ENCODE results near the gene FKBP2. TPM values are rescaled to one million over a fixed set of nuclear protein-coding genes. Genes with fewer than 3 reads are reported as not detected.
A peak's percentile ranks its signal among the peaks of the same experiment; 100 is the strongest.

FKBP2 gene
- 31.4 and 39.4 TPM in 2 replicates for total RNA-seq

DNA sequence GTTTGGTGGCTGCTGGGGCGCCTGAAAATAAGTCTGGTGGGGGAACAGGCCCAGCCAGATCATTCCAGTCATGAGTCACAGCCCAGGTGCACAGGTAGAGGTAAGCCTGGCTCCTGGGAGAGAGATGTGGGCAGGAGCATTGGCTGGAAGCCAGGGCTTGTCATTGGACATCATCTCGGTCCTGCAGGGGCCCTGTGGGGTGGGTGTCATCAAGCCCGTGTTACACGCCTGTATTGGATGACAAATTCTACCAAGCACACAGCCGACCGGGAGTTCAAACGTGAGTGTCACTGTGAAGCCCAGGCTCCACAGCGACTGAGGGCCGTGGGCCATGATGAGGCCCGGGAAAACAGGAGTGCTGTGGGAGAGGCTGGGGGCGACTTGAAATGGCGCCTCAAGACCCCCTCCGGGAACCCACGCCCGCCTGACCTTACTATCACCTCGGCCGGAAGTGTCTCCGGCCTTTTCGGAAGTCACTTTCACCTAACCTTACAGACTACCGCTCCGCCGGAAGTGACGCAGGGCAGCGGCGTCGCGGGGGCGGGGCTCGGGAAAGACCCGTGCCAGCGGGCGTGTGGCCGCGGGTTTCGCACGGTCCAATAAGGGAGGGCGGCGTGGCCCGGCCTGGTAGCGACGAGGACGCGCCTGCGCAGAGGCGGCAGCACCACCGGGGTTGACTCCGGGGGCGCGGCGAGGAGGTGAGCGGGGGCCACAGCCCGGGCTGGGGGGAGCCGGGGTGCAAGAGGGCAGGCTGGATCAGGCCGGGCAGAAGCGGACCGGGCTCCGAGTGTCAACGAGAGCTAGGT lies at the start of gene FKBP2:
Gene FKBP2 (plus strand): TSS at position 661 of the 806 bp plus-strand sequence. CDS start 1,293 bp downstream, outside the sequence.
- H3K4me1 Mint-ChIP-seq = peaks cover 75% of the 10 kb centered on the region
- ChIA-PET CTCF (interaction anchor here (0.7 to 1.3 kb wide), 4 partner anchors 10 to 60 kb away, joined by 3 to 7 read pairs (median 3); partner anchors contain the start of gene STIP1), POLR2A (interaction anchor here (0.5 to 8.7 kb wide), 28 partner anchors 9 to 1649 kb away, joined by 3 to 127 read pairs (median 7); partner anchors contain the start of genes BAD, CCDC88B, DNAJC4 and ESRRA)
- DNase-seq (peak; percentile 98), ATAC-seq (ENCODE audit: low read depth) (peak; percentile 61)
- H3K4me3 Mint-ChIP-seq = peak within 1 kb of the TSS; percentile 91
- TF ChIP-seq, protein P1, sequence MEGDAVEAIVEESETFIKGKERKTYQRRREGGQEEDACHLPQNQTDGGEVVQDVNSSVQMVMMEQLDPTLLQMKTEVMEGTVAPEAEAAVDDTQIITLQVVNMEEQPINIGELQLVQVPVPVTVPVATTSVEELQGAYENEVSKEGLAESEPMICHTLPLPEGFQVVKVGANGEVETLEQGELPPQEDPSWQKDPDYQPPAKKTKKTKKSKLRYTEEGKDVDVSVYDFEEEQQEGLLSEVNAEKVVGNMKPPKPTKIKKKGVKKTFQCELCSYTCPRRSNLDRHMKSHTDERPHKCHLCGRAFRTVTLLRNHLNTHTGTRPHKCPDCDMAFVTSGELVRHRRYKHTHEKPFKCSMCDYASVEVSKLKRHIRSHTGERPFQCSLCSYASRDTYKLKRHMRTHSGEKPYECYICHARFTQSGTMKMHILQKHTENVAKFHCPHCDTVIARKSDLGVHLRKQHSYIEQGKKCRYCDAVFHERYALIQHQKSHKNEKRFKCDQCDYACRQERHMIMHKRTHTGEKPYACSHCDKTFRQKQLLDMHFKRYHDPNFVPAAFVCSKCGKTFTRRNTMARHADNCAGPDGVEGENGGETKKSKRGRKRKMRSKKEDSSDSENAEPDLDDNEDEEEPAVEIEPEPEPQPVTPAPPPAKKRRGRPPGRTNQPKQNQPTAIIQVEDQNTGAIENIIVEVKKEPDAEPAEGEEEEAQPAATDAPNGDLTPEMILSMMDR (IDR thresholded peaks at IDR 0.05) = no peak
- no peaks in the 10 kb centered on the region for H3K9me3 Mint-ChIP-seq
- peaks cover 50% of the 10 kb centered on the region for H3K36me3 Mint-ChIP-seq (ENCODE audit: low read depth)
- intact Hi-C loops (cut with micrococcal nuclease) = loop anchor here (1.0 to 10.0 kb wide), 11 partner anchors 10 to 534 kb away; partner anchors contain the start of genes CCDC88B, DNAJC4, ESRRA and GPR137
- no peaks in the 10 kb centered on the region for H3K27me3 Mint-ChIP-seq
- H3K27ac Mint-ChIP-seq = peak within 1 kb of the TSS; percentile 98

DNA sequence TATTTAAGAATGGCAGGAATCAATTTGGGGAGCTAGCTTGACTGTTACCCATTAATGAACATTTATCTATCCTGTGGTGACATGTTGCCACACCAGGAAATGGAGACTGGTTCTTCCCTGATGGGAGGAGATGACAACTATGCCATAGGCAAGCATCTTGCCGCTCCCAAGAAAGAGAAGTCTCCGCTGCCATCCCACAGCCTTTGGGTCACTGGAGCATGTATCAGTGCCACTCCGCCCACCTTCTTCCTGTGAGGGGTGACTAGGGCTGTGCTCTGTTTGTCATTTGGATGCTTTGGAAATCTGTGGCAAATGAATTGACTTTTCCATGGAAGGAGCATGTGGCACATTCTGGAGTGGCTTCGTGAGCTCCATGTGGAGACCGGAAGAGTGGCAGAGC lies 48.5 kb upstream of the FKBP2 start:
- no peaks in the 10 kb centered on the region for H3K9me3 Mint-ChIP-seq
- ChIA-PET CTCF (no interaction called here), POLR2A (no interaction called here)
- H3K4me3 Mint-ChIP-seq = no peak overlapping the region
- H3K27ac Mint-ChIP-seq = no peak overlapping the region
- TF ChIP-seq, protein P1 (IDR thresholded peaks at IDR 0.05) = no peak
- DNase-seq (no peak), ATAC-seq (ENCODE audit: low read depth) (no peak)
- peaks cover 16% of the 10 kb centered on the region for H3K4me1 Mint-ChIP-seq
- intact Hi-C loops (cut with micrococcal nuclease) = no loop called here
- peaks cover 66% of the 10 kb centered on the region for H3K36me3 Mint-ChIP-seq (ENCODE audit: low read depth)
- no peaks in the 10 kb centered on the region for H3K27me3 Mint-ChIP-seq

DNA sequence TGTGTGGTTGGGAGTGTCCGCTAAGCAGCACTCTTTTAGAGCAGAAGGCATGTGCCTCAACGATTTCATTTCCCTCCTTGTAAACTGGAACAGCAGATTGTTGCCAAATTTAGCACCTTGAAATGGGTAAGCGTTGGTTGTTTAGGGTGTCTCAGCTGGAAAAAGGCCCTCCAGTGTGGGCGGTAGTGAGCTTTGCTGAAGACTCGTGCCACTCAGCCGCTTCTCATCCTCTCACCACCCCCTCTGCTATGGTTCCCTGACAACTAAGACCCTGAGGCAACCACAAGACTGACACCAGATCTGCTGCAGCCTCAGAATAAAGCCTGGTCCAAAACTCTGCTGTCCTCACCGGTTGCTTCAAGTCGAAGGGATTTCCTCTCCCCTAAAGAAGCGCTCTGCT lies 44.3 kb upstream of the FKBP2 start:
- Mint-ChIP-seq H3K4me1 (peaks cover 7% of the 10 kb centered on the region), H3K27me3 (no peaks in the 10 kb centered on the region), H3K4me3 (no peak overlapping the region), H3K27ac (no peak overlapping the region), H3K9me3 (no peaks in the 10 kb centered on the region), H3K36me3 (ENCODE audit: low read depth) (peaks cover 90% of the 10 kb centered on the region)
- POLR2A ChIA-PET = interaction anchor here (1.2 kb wide), 1 partner anchor 9 kb away, joined by 4 read pairs; the partner anchor contains the start of gene FERMT3
- intact Hi-C loops (cut with micrococcal nuclease) = no loop called here
- CTCF ChIA-PET = interaction anchor here (1.3 kb wide), 1 partner anchor 8 kb away, joined by 4 read pairs; no protein-coding TSS in a partner anchor
- TF ChIP-seq, protein P1 (IDR thresholded peaks at IDR 0.05) = no peak
- no peak for DNase-seq
- no peak for ATAC-seq (ENCODE audit: low read depth)

DNA sequence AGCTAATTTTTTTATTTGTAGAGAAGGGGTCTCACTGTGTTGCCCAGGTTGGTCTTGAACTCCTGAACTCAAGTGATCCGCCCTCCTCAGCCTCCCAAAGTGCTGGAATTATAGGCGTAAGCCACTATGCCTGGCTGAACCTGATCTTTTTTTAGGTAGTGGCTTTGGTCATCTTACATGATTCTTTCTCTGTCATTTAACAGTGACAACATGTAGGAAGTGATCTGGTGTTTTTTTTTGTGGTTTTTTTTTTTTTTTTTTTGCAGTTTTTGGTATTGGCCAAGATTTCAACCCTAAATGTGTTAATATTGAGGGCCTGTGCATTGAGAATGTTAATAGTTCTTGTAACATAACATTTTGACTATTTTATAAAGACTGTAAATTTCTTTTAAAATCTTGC lies 42.4 kb upstream of the FKBP2 start:
- Mint-ChIP-seq H3K9me3 (no peaks in the 10 kb centered on the region), H3K36me3 (ENCODE audit: low read depth) (peaks cover 93% of the 10 kb centered on the region), H3K4me1 (no peaks in the 10 kb centered on the region), H3K27me3 (no peaks in the 10 kb centered on the region), H3K27ac (no peak overlapping the region), H3K4me3 (no peak overlapping the region)
- DNase-seq (no peak), ATAC-seq (ENCODE audit: low read depth) (no peak)
- TF ChIP-seq, protein P1 (IDR thresholded peaks at IDR 0.05) = no peak
- intact Hi-C loops (cut with micrococcal nuclease) = no loop called here
- POLR2A ChIA-PET = interaction anchor here (2.1 kb wide), 1 partner anchor 13 kb away, joined by 12 read pairs; the partner anchor contains the start of gene STIP1
- CTCF ChIA-PET = interaction anchor here (0.7 kb wide), 1 partner anchor 39 kb away, joined by 3 read pairs; no protein-coding TSS in a partner anchor

DNA sequence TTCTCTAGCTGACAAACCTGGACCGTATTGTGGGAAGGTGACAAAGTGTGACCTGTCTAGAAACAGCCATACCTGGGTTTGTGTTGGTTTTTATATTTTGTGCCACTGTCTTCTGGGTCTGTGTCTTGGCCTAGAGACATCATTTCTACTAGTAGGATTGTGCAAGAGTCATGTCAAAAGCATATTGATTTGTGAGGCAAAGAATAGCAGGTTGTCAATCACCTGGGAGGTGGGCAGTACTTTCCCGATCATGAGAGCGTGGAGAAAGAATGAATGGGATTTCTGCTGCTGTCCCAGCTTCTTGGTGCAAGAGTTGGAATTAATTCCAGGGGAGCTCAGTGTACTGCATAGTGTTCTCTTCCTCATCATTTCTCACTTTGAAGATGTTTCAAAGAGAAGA lies 39.4 kb upstream of the FKBP2 start:
- TF ChIP-seq, protein P1 (IDR thresholded peaks at IDR 0.05) = no peak
- ChIA-PET POLR2A (interaction anchor here (1.0 to 1.1 kb wide), 2 partner anchors 10 to 13 kb away, joined by 3 to 5 read pairs; no protein-coding TSS in a partner anchor), CTCF (no interaction called here)
- no peak for DNase-seq
- intact Hi-C loops (cut with micrococcal nuclease) = no loop called here
- H3K9me3 Mint-ChIP-seq = no peaks in the 10 kb centered on the region
- peaks cover 26% of the 10 kb centered on the region for H3K4me1 Mint-ChIP-seq
- no peak overlapping the region for H3K4me3 Mint-ChIP-seq
- no peak overlapping the region for H3K27ac Mint-ChIP-seq
- no peak for ATAC-seq (ENCODE audit: low read depth)
- peaks cover 81% of the 10 kb centered on the region for H3K36me3 Mint-ChIP-seq (ENCODE audit: low read depth)
- no peaks in the 10 kb centered on the region for H3K27me3 Mint-ChIP-seq

Data from activated B cell treated with CpG ODN at 0.5 μM for 24 hours (primary cell).